GM21786 (cell line): Measurements from ENCODE around the gene PHF5A.
"Not testable (repeated sequence)": the region's sequence is repeated elsewhere in the genome, so short reads cannot be mapped to it uniquely, and the experiment has no call there.

Experiments used
- ATAC-seq: cut with Tn5 transposase; IDR thresholded peaks from one replicate; pipeline ENCODE4 v1.9.1; 2021; ENCODE audit not compliant: unreplicated experiment

Gene PHF5A

GRCh38 chr22:41447435-41448188 is 20.9 kb downstream of the PHF5A start:
- ATAC-seq = no peak

DNA sequence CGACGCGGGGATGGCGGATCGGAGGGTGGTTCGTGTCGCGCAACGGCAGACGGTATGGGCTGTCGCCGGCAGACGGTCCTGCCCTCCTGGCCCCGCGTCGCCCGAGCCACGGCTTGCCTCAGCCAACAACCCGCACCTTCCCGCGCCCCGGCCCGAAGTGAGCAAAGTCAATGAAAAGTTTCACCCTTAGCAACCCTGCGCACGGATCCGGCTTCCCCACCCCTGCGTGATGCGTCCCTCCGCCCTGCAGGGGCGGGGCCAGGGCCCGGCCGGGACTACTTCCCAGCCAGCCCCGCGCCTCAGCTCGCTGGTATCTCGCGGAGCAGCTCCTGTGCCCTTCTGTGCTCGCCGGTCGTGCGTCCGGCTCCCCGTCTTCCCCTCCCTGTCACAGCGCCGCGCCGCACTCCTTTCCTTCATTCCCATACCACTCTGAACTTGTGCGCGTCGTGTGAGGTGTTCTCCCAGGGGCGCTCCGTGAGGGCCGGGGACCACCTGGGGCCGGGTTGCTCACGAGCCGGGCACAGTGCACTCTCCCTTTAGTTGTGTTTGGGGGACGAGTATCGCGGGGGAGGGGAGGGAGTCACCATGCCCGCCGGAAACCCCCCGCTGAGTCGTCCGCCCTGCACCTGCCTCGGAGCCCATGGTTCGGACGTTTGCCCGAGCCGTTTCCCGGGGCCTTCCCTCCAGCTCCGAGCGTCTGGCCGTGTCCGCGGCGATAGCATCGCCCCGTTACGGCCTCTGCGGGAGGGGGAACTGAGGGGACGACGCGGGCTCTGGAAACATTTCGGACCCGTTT is 21.7 kb downstream of the PHF5A start, which contains the start of gene TOB2:
Gene TOB2 (minus strand): TSS at position 163 of the 796 bp plus-strand sequence. CDS start 9,456 bp downstream, outside the sequence.
- ATAC-seq = no peak

DNA sequence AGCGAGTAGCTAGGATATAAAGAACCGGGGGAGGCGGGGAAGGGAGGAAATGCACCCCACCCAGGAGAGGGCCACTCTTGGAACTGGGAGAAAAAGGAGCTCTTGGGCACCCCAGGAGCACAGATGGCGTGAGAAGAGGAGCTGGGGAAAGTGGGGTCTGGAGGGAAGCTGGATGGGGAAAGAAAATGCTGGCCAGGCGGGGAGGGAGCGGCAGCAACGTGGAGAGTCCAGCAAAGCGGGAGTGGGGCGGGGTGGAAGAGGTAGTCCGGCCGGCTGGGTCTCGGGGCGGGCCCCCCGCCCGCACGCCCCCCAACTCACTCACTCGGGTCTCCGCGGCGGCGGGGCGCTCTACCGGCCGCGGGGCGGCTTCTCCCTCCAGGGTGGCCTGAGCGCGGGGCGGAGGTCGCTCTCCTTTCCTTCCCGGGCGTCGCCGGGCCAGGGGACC is 22.4 kb downstream of the PHF5A start:
- ATAC-seq = no peak

- no peak for ATAC-seq
Measured at GRCh38 chr22:41445129-41446056, 23.1 kb downstream of the PHF5A start.

- ATAC-seq = peak; percentile 52
Measured at GRCh38 chr22:41444360-41445128, 23.9 kb downstream of the PHF5A start.

DNA sequence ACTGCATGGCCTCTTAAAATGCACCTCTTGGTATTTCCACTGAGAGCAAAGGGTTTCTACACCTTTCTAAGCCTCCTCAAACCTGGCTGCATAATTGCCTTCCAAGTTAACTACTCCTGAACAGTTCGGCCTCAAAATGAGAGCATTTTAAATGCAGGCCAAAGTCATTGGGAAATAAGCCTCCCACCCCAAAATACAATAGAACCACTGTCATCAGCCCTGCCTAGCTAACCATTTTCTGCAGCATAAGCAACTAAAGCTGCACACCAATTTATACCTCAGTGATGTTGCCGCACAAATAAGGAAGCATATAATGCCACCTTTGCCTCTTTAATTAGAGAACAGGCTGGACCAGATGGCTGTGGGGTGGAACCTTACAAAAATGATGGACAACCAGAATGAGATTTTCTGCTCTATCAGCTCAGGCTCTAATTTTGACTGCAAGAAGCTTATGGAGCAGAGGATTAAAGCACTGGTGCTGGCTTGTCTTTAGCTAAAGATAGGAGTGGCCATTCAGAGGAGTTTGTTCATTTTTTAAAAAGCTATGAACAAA is 26.2 kb downstream of the PHF5A start:
- no peak for ATAC-seq

GRCh38 chr22:41440511-41440910 is 28.0 kb downstream of the PHF5A start:
- ATAC-seq = not testable (repeated sequence)

- no peak for ATAC-seq
Measured at GRCh38 chr22:41437198-41437597, 31.3 kb downstream of the PHF5A start.

GRCh38 chr22:41436322-41437113 is 32.0 kb downstream of the PHF5A start:
- ATAC-seq = no peak

DNA sequence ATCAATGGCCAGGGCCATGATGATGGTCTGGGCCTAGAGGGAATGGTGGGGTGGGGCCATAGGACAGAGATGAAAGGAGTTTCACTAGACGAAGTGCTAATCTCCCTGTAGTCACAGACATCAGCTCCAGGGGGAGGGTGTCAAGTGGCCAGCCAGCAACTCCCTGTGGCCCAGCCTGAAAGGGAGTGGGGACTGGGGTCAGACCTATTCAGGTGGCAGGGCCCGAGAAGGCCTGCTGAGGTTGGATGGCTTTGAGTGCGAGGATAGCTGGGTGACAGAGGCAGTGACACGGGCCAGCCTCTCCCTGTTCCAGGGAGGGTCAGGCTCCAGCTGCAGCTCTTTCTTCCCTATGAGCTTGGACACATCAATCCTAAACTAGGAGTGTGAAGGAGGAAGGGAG is 32.9 kb downstream of the PHF5A start:
- no peak for ATAC-seq

- not testable (repeated sequence) for ATAC-seq
Measured at GRCh38 chr22:41434361-41435003, 34.0 kb downstream of the PHF5A start.

DNA sequence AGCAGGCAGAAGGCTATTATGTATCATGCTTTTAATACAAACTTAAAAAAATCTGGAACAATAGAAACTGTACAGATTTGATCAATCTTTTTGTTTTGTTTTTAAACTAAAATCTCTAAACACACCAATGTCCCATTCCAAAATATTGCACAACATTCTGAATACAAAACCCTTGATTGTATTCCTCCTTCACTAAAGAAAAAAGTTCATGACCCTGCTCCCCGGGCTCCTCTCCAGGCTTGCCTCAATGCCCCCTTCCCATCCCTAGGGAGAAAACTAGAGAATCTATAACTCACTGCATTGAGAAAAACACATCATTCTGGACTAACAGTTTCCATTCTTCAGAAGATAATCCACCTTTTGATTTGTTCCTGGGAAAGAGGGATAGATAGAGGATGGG is 35.0 kb downstream of the PHF5A start:
- ATAC-seq = not testable (repeated sequence)

GRCh38 chr22:41431656-41432055 is 36.8 kb downstream of the PHF5A start:
- ATAC-seq = no peak

GRCh38 chr22:41429951-41430332 is 38.5 kb downstream of the PHF5A start:
- no peak for ATAC-seq

GRCh38 chr22:41429232-41429950 is 39.1 kb downstream of the PHF5A start:
- no peak for ATAC-seq

DNA sequence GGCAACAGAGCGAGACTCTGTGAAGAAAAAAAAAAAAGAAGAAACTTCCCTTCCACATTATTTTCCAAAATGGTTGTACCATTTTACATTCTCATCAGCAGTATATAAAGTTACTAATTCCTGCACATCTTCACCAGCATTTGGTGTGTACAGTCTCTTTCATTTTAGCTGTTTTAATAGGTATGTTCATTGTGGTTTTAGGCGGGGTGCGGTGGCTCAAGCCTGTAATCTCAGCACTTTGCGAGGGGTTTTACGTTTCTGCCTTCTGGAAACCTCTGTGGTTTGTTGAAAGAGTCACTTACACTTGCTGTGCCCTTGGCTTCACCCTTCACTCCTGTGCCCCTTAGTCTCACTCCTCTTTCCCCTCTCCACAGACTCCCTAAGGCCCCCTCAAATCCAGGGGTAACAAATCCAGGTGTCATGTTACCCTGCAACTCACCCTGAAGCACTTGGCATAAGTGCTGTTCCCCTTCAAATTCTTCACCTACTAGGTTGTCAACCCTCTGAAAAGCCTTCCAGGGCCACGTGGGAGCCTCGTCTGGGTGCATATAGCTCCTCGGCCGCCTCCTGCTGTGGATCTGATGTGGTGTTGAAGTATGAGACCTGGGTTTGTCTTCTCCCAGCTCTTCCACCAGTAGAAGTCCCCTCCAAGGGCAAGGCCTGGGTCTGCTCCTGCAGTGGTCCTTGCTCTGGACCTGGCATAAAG is 42.7 kb downstream of the PHF5A start:
- no peak for ATAC-seq

DNA sequence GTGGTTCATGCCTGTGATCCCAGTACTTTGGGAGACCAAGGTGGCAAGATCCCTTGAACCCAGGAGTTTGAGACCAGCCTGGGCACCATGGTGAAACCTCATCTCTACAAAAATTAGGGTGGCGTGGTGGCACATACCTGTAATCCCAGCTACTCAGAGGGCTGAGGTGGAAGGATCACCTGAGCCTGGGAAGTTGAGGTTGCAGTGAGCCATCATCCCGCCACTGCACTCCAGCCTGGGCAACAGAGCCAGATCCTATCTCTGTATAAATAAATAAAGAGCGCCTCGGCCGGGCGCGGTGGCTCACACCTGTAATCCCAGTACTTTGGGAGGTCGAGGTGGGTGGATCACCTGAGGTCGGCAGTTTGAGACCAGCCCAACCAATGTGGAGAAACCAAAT is 49.8 kb downstream of the PHF5A start:
- no peak for ATAC-seq
